H1 (cell line): ENCODE measurements around the gene DBP. TPM values are rescaled to one million over a fixed set of nuclear protein-coding genes. Genes with fewer than 3 reads are reported as not detected.

ENCODE experiments used
- CTCF ChIA-PET: fragments of 300-600 bp; sonication (Branson Sonifier 250); formaldehyde crosslinking; loops from one replicate; lab custom pipeline; 2021; ENCODE audit not compliant: partially characterized antibody; lab: Charles Lee
- POLR2A ChIA-PET: fragments of 300-600 bp; sonication (Branson Sonifier 250); formaldehyde crosslinking; loops from one replicate; lab custom pipeline; 2021; ENCODE audit warnings: inconsistent platforms; ENCODE audit not compliant: partially characterized antibody; lab: Charles Lee
- DNase-seq, 2 experiments: peaks; one replicate each; pipeline versions ENCODE4 v3.0.0 to v3.0.0-alpha.2; 2010 to 2022; ENCODE audit warnings: low spot score in 2 of 2, low read depth in 1 of 2, mixed read lengths in 1 of 2
- FAIRE-seq: peaks from 2 replicates; lab custom pipeline; 2011; peaks lifted over from hg19 to GRCh38; lab: Jason Lieb, UNC
- H2AFZ ChIP-seq: 2 replicates; pipeline ENCODE4 v1.8.1; 2012; ENCODE audit warnings: low read length, inconsistent platforms
- H2AK5ac ChIP-seq: 2 replicates; pipeline ENCODE4 v1.6.1; 2013; ENCODE audit warnings: low read depth, low read length
- H2BK120ac ChIP-seq: replicated peaks from 2 replicates; pipeline ENCODE3; 2013; ENCODE audit warnings: low read depth, low read length, inconsistent platforms
- H2BK12ac ChIP-seq: 2 replicates; pipeline ENCODE4 v1.6.1; 2013; ENCODE audit warnings: low read depth, low read length
- H2BK15ac ChIP-seq: 2 replicates; pipeline ENCODE4 v1.6.1; 2013; ENCODE audit warnings: low read length
- H2BK20ac ChIP-seq: 2 replicates; pipeline ENCODE4 v1.6.1; 2013; ENCODE audit warnings: low read length
- H2BK5ac ChIP-seq: 2 replicates; pipeline ENCODE4 v1.6.1; 2013; ENCODE audit warnings: low read depth, low read length
- H3K14ac ChIP-seq: 2 replicates; pipeline ENCODE4 v1.6.1; 2013; ENCODE audit warnings: inconsistent platforms; ENCODE audit not compliant: insufficient read length
- H3K18ac ChIP-seq: 2 replicates; pipeline ENCODE4 v1.6.1; 2013; ENCODE audit warnings: low read length; ENCODE audit errors: extremely low read depth
- H3K23ac ChIP-seq: 2 replicates; pipeline ENCODE4 v1.6.1; 2013; ENCODE audit warnings: inconsistent platforms; ENCODE audit not compliant: insufficient read length
- H3K23me2 ChIP-seq: 2 replicates; pipeline ENCODE4 v1.6.1; 2013; ENCODE audit warnings: low read depth, low read length
- H3K27ac ChIP-seq: 2 replicates; pipeline ENCODE4 v1.6.1; 2011; ENCODE audit warnings: low read depth, low read length, inconsistent platforms
- H3K27me3 ChIP-seq, 4 experiments: replicated peaks in 1 of 4; 1 replicate in 1 of 4; 2 replicates in 3 of 4; pipeline versions ENCODE4 v1.6.1 to v1.8.1; 2011 to 2013; ENCODE audit warnings: low read length in 3 of 4, mild to moderate bottlenecking in 3 of 4, inconsistent platforms in 2 of 4, mixed read lengths in 2 of 4, moderate library complexity in 1 of 4; ENCODE audit not compliant: control insufficient read depth in 3 of 4, insufficient read depth in 3 of 4; ENCODE audit errors: extremely low read depth in 1 of 4
- H3K36me3 ChIP-seq, 4 experiments: 2 replicates each; pipeline versions ENCODE4 v1.6.1 to v1.8.1; 2011 to 2013; ENCODE audit warnings: mild to moderate bottlenecking in 4 of 4, low read length in 3 of 4, moderate library complexity in 2 of 4, control low read depth in 1 of 4, inconsistent platforms in 1 of 4; ENCODE audit not compliant: insufficient read depth in 4 of 4, control insufficient read depth in 2 of 4
- H3K4ac ChIP-seq: replicated peaks from 2 replicates; pipeline ENCODE3; 2013; ENCODE audit warnings: low read length, low read depth, mixed read lengths, inconsistent platforms; ENCODE audit not compliant: insufficient read length
- H3K4me1 ChIP-seq, 4 experiments: replicated peaks in 1 of 4; 1 replicate in 1 of 4; 2 replicates in 3 of 4; pipeline versions ENCODE4 v1.6.1 to v1.8.1; 2011 to 2013; ENCODE audit warnings: low read length in 3 of 4, inconsistent platforms in 2 of 4, mixed read lengths in 1 of 4; ENCODE audit not compliant: insufficient read depth in 4 of 4, control insufficient read depth in 3 of 4
- H3K4me2 ChIP-seq, 2 experiments: 2 replicates each; pipeline versions ENCODE4 v1.6.1 to v1.8.1; 2011 to 2013; ENCODE audit warnings: low read depth in 2 of 2, low read length in 2 of 2, control low read depth in 1 of 2, inconsistent platforms in 1 of 2, mild to moderate bottlenecking in 1 of 2; ENCODE audit not compliant: insufficient read depth in 1 of 2
- H3K4me3 ChIP-seq, 4 experiments: fragments of 200-600, 300-600 bp in 1 of 4; sonication (generic), shearing (Covaris generic), sonication (Bioruptor Twin) in 1 of 4; 2 replicates each; pipeline versions ENCODE4 v1.5.1 to v1.8.1; 2011 to 2016; ENCODE audit warnings: low read length in 4 of 4, low read depth in 3 of 4, control low read depth in 2 of 4, inconsistent platforms in 2 of 4, mild to moderate bottlenecking in 2 of 4, mixed read lengths in 1 of 4, moderate library complexity in 1 of 4; ENCODE audit not compliant: insufficient read depth in 2 of 4; ENCODE audit errors: extremely low read depth in 1 of 4
- H3K56ac ChIP-seq: replicated peaks from 2 replicates; pipeline ENCODE3; 2013; ENCODE audit warnings: low read depth, mild to moderate bottlenecking, mixed read lengths, low read length, inconsistent platforms; ENCODE audit not compliant: insufficient read length
- H3K79me1 ChIP-seq: 2 replicates; pipeline ENCODE4 v1.6.1; 2013; ENCODE audit warnings: low read depth, low read length, control low read depth
- H3K79me2 ChIP-seq, 2 experiments: 2 replicates each; pipeline versions ENCODE4 v1.6.1 to v1.8.1; 2012 to 2013; ENCODE audit warnings: low read length in 2 of 2, mild to moderate bottlenecking in 2 of 2, inconsistent platforms in 1 of 2; ENCODE audit not compliant: insufficient read depth in 2 of 2, control insufficient read depth in 1 of 2
- H3K9ac ChIP-seq, 4 experiments: replicated peaks in 1 of 4; 1 replicate in 1 of 4; 2 replicates in 3 of 4; pipeline versions ENCODE4 v1.6.1 to v1.8.1; 2011 to 2013; ENCODE audit warnings: low read depth in 3 of 4, low read length in 3 of 4, control low read depth in 2 of 4, mild to moderate bottlenecking in 2 of 4, moderate library complexity in 2 of 4, inconsistent platforms in 1 of 4; ENCODE audit errors: extremely low read depth in 1 of 4
- H3K9me3 ChIP-seq, 2 experiments: 2 replicates each; pipeline versions ENCODE4 v1.6.1 to v1.8.1; 2012 to 2013; ENCODE audit warnings: mild to moderate bottlenecking in 2 of 2, moderate library complexity in 2 of 2, control low read depth in 1 of 2, inconsistent platforms in 1 of 2, low read depth in 1 of 2, low read length in 1 of 2, mixed read lengths in 1 of 2; ENCODE audit not compliant: insufficient read depth in 2 of 2
- H4K20me1 ChIP-seq, 2 experiments: replicated peaks in 1 of 2; 2 replicates each; pipeline versions ENCODE3 to v1.8.1; 2011 to 2013; ENCODE audit warnings: inconsistent platforms in 2 of 2, low read length in 2 of 2, mild to moderate bottlenecking in 1 of 2; ENCODE audit not compliant: insufficient read depth in 2 of 2, control insufficient read depth in 1 of 2
- H4K5ac ChIP-seq: 2 replicates; pipeline ENCODE4 v1.6.1; 2013; ENCODE audit warnings: low read length, low read depth, mixed read lengths, inconsistent platforms; ENCODE audit not compliant: insufficient read length
- H4K8ac ChIP-seq: 2 replicates; pipeline ENCODE4 v1.8.0; 2013; ENCODE audit warnings: mild to moderate bottlenecking, moderate library complexity, low read length, inconsistent platforms; ENCODE audit not compliant: insufficient read depth; ENCODE audit errors: extremely low read depth
- H4K91ac ChIP-seq: replicated peaks from 2 replicates; pipeline ENCODE3; 2013; ENCODE audit warnings: low read length, mixed read lengths, inconsistent platforms; ENCODE audit not compliant: insufficient read length
- CBX5 ChIP-seq: fragments of 300-800, 300-1000 bp; sonication (generic); IDR thresholded peaks from 2 replicates; pipeline ENCODE4 v1.7.1; 2016; ENCODE audit warnings: antibody characterized with exemption, low read length, low read depth
- GTF2F1 ChIP-seq: IDR thresholded peaks from 2 replicates; pipeline ENCODE4 v1.6.1; 2012; ENCODE audit warnings: low read depth, low read length, improper control_type of control experiment, borderline replicate concordance
- JUND ChIP-seq: IDR thresholded peaks from 2 replicates; pipeline ENCODE4 v1.6.1; 2011; ENCODE audit warnings: mild to moderate bottlenecking, improper control_type of control experiment, low read length
- KDM4A ChIP-seq: IDR thresholded peaks from one replicate; pipeline ENCODE4 v1.7.1; 2012; ENCODE audit warnings: low read depth, mild to moderate bottlenecking, moderate library complexity, low read length, inconsistent platforms; ENCODE audit not compliant: severe bottlenecking
- MAX ChIP-seq: IDR thresholded peaks from 2 replicates; pipeline ENCODE4 v1.6.1; 2012; ENCODE audit warnings: inconsistent platforms
- PHF8 ChIP-seq: fragments of 200-600 bp; sonication (generic); conservative IDR thresholded peaks from 2 replicates; pipeline ENCODE4 v1.7.1; 2012; ENCODE audit warnings: low read depth, mild to moderate bottlenecking, inconsistent platforms, low read length, moderate library complexity
- RAD21 ChIP-seq, 2 experiments: IDR thresholded peaks in 1 of 2; conservative IDR thresholded peaks in 1 of 2; 2 replicates each; pipeline ENCODE4 v1.6.1; 2011; ENCODE audit warnings: low read depth in 2 of 2, low read length in 2 of 2, improper control_type of control experiment in 1 of 2, inconsistent platforms in 1 of 2, mild to moderate bottlenecking in 1 of 2, moderate library complexity in 1 of 2
- SIRT6 ChIP-seq: IDR thresholded peaks from one replicate; pipeline ENCODE4 v1.7.1; 2012; ENCODE audit warnings: low read length, inconsistent platforms
- TAF7 ChIP-seq: optimal IDR thresholded peaks from 2 replicates; pipeline ENCODE3; 2011; ENCODE audit warnings: low read depth, mild to moderate bottlenecking, inconsistent platforms, low read length, moderate library complexity, borderline replicate concordance
- USF2 ChIP-seq: IDR thresholded peaks from 2 replicates; pipeline ENCODE4 v1.6.1; 2011; ENCODE audit warnings: low read length, improper control_type of control experiment
- WGBS, 2 experiments: shearing (Covaris generic) in 1 of 2; methylation state at CpG; one replicate each; pipeline versions ENCODE4 v1.1.6 to v1.1.7; 2013 to 2015; ENCODE audit warnings: low lambda C conversion rate in 2 of 2, mixed read lengths in 2 of 2, inconsistent platforms in 1 of 2, low coverage in 1 of 2, missing lambda C conversion rate in 1 of 2; ENCODE audit not compliant: insufficient replicate concordance in 2 of 2, insufficient coverage in 1 of 2, insufficient read length in 1 of 2; ENCODE audit errors: extremely low coverage in 1 of 2, missing lambda C conversion rate in 1 of 2; 5-methylcytosine and 5-hydroxymethylcytosine counted together
- polyA plus RNA-seq, 7 experiments: library from polyadenylated mRNA; depleted of rRNA in 3 of 7; stranded (reverse) in 5 of 7; unstranded in 2 of 7; fragments of >200 nt in 5 of 7; fragments of 200-250 nt in 2 of 7; gene quantifications; 1 replicate in 5 of 7; 2 replicates in 1 of 7; 4 replicates in 1 of 7; pipeline versions ENCODE4 v1.2.1 to v1.2.3, GENCODE V29; 2011 to 2013; ENCODE audit warnings: missing spikeins in 2 of 7, mixed read lengths in 2 of 7
- total RNA-seq: library from RNA; stranded (reverse); fragmentation: NEBNext Ultra II Directional; extraction: Animal tissue kit (Norgen Biotek cat#: 25700); gene quantifications from 2 replicates; pipeline ENCODE4 v1.2.1, GENCODE V29; 2021

The DBP gene
- total and polyA plus RNA-seq, 2 of the 8 experiments (the other 6 are each of a cell fraction or from before 2014, with no cell fraction given) = 7.5 to 8.3 TPM

GRCh38 chr19:48609571-48610108, 27.5 kb downstream of the DBP start:
- Histone ChIP-seq H4K91ac (no peak overlapping the region), H2BK120ac (no peak overlapping the region), H2BK20ac (no peak overlapping the region), H3K18ac (no peak overlapping the region), H3K9me3 (no peaks in the 10 kb centered on the region), H2BK15ac (no peak overlapping the region), H3K4ac (no peak overlapping the region), H2AK5ac (no peak overlapping the region), H4K8ac (no peak overlapping the region), H3K4me3 (no peak overlapping the region), H3K27me3 (no peaks in the 10 kb centered on the region), H3K4me2 (no peak overlapping the region), H3K4me1 (peaks cover 0 to 13% (median 8%) of the 10 kb centered on the region in 4 experiments; a peak in 5 of 7 replicates), H4K5ac (no peak overlapping the region), H3K23ac (no peak overlapping the region), H2BK12ac (no peak overlapping the region), H2BK5ac (no peak overlapping the region), H3K9ac (no peak overlapping the region), H3K56ac (no peak overlapping the region), H3K36me3 (no peaks in the 10 kb centered on the region; a peak in 1 of 8 replicates), H3K79me1 (no peaks in the 10 kb centered on the region), H3K27ac (no peak overlapping the region), H3K14ac (no peak overlapping the region), H3K23me2 (no peaks in the 10 kb centered on the region), H3K79me2 (no peaks in the 10 kb centered on the region), H4K20me1 (peaks cover 0 to 11% of the 10 kb centered on the region in 2 experiments), H2AFZ (no peak overlapping the region)
- TF ChIP-seq GTF2F1 (no peak), MAX (no peak), RAD21 (IDR thresholded peaks at IDR 0.05 in 1 of 2, conservative IDR thresholded peaks at IDR 0.05 in 1 of 2; ENCODE audit: low read depth in 2 of 2, low read length in 2 of 2) (no peak), PHF8 (no peak), KDM4A (no peak), TAF7 (no peak), JUND (no peak), USF2 (no peak), CBX5 (no peak), SIRT6 (no peak)
- DNase-seq (no peak), FAIRE-seq (no peak)
- ChIA-PET CTCF (interaction anchor here (0.6 to 7.0 kb wide), 11 partner anchors 8 to 295 kb away, joined by 3 to 143 read pairs (median 5); partner anchors contain the start of genes RPL18 and SPHK2), POLR2A (interaction anchor here (0.6 to 30.9 kb wide), 13 partner anchors 3 to 129 kb away, joined by 3 to 788 read pairs (median 5); partner anchors contain the start of genes DBP, FAM83E, RPL18 and SPACA4)
- WGBS, 2 experiments = 94% methylated on average over 17 of the region's 20 CpGs; no CpG with 5 or more reads in 1 of the 2 experiments
